ENCODE data around the gene INPP5A.

INPP5A gene

GRCh38 chr10:132582771-132583170 is 45.2 kb downstream of the INPP5A start:
- no peak overlapping the region for H3K18ac ChIP-seq (ENCODE audit: low read length)
- no peak overlapping the region for H2BK12ac ChIP-seq (ENCODE audit: low read length)
- H3K4ac ChIP-seq (ENCODE audit: low read depth, low read length), result no peak overlapping the region
- peaks cover 0 to 5% of the 10 kb centered on the region in 2 experiments for H3K4me1 ChIP-seq (ENCODE audit: control insufficient read depth in 1 of 2, insufficient read depth in 2 of 2, low read length in 2 of 2)
- no peak overlapping the region for H4K12ac ChIP-seq (ENCODE audit: low read depth, low read length)
- H3K4me2 ChIP-seq (ENCODE audit: low read length), result no peak overlapping the region
- DNase-seq, result no peak
- 100% methylated on average over 1 of the region's 5 CpGs for WGBS (ENCODE audit: extremely low coverage, insufficient coverage, insufficient read length)
- no peak overlapping the region for H3K4me3 ChIP-seq (ENCODE audit: low read depth, low read length)
- no peaks in the 10 kb centered on the region for H3K27me3 ChIP-seq (ENCODE audit: insufficient read depth, low read length)
- H3K27ac ChIP-seq (ENCODE audit: low read depth, low read length), result no peak overlapping the region
- no peak overlapping the region for H4K8ac ChIP-seq (ENCODE audit: low read depth, low read length)
- no peak overlapping the region for H4K91ac ChIP-seq (ENCODE audit: low read depth, low read length)
- H3K9ac ChIP-seq (ENCODE audit: low read length), result no peak overlapping the region
- H3K9me3 ChIP-seq (ENCODE audit: insufficient read depth, low read depth, low read length), result no peaks in the 10 kb centered on the region
- no peaks in the 10 kb centered on the region for H3K79me2 ChIP-seq (ENCODE audit: control insufficient read depth, insufficient read depth, low read length, poor library complexity)
- H2BK5ac ChIP-seq (ENCODE audit: low read depth, low read length, poor library complexity), result no peak overlapping the region
- no peak overlapping the region for H3K14ac ChIP-seq (ENCODE audit: low read length)
- H2BK120ac ChIP-seq (ENCODE audit: insufficient read depth, low read length, poor library complexity), result no peak overlapping the region
- no peak overlapping the region for H3K23ac ChIP-seq (ENCODE audit: low read length)
- H3K36me3 ChIP-seq (ENCODE audit: control insufficient read depth in 1 of 2, insufficient read depth in 2 of 2, low read length in 2 of 2), result peaks cover 2% of the 10 kb centered on the region in 2 experiments
- no peak overlapping the region for H2AK5ac ChIP-seq (ENCODE audit: low read length)
- H3K79me1 ChIP-seq (ENCODE audit: low read length), result no peaks in the 10 kb centered on the region
- H2AFZ ChIP-seq (ENCODE audit: insufficient read depth, low read length, poor library complexity), result no peak overlapping the region

- H3K9me3 ChIP-seq (ENCODE audit: insufficient read depth, low read depth, low read length), result no peaks in the 10 kb centered on the region
- no peaks in the 10 kb centered on the region for H3K79me2 ChIP-seq (ENCODE audit: control insufficient read depth, insufficient read depth, low read length, poor library complexity)
- no peak overlapping the region for H2AFZ ChIP-seq (ENCODE audit: insufficient read depth, low read length, poor library complexity)
- no peak overlapping the region for H3K27ac ChIP-seq (ENCODE audit: low read depth, low read length)
- no peaks in the 10 kb centered on the region for H3K27me3 ChIP-seq (ENCODE audit: insufficient read depth, low read length)
- no peaks in the 10 kb centered on the region for H3K79me1 ChIP-seq (ENCODE audit: low read length)
- no peak for DNase-seq
- no peak overlapping the region for H2BK120ac ChIP-seq (ENCODE audit: insufficient read depth, low read length, poor library complexity)
- no peak overlapping the region for H3K4me2 ChIP-seq (ENCODE audit: low read length)
- H3K4ac ChIP-seq (ENCODE audit: low read depth, low read length), result no peak overlapping the region
- peaks cover 0 to 7% of the 10 kb centered on the region in 2 experiments for H3K4me1 ChIP-seq (ENCODE audit: control insufficient read depth in 1 of 2, insufficient read depth in 2 of 2, low read length in 2 of 2)
- H2BK5ac ChIP-seq (ENCODE audit: low read depth, low read length, poor library complexity), result no peak overlapping the region
- no peak overlapping the region for H3K14ac ChIP-seq (ENCODE audit: low read length)
- H3K4me3 ChIP-seq (ENCODE audit: low read depth, low read length), result no peak overlapping the region
- H4K8ac ChIP-seq (ENCODE audit: low read depth, low read length), result no peak overlapping the region
- no peak overlapping the region for H3K23ac ChIP-seq (ENCODE audit: low read length)
- peaks cover 2% of the 10 kb centered on the region in 2 experiments for H3K36me3 ChIP-seq (ENCODE audit: control insufficient read depth in 1 of 2, insufficient read depth in 2 of 2, low read length in 2 of 2)
- H2BK12ac ChIP-seq (ENCODE audit: low read length), result no peak overlapping the region
- peak overlapping the region; percentile 11 for H3K18ac ChIP-seq (ENCODE audit: low read length)
- no peak overlapping the region for H4K12ac ChIP-seq (ENCODE audit: low read depth, low read length)
- H3K9ac ChIP-seq (ENCODE audit: low read length), result no peak overlapping the region
- no peak overlapping the region for H4K91ac ChIP-seq (ENCODE audit: low read depth, low read length)
- WGBS (ENCODE audit: extremely low coverage, insufficient coverage, insufficient read length), result no CpG with 5 or more reads among the region's 9 CpGs
- no peak overlapping the region for H2AK5ac ChIP-seq (ENCODE audit: low read length)
Observed at GRCh38 chr10:132583456-132583855, 45.9 kb downstream of the INPP5A start.

DNA sequence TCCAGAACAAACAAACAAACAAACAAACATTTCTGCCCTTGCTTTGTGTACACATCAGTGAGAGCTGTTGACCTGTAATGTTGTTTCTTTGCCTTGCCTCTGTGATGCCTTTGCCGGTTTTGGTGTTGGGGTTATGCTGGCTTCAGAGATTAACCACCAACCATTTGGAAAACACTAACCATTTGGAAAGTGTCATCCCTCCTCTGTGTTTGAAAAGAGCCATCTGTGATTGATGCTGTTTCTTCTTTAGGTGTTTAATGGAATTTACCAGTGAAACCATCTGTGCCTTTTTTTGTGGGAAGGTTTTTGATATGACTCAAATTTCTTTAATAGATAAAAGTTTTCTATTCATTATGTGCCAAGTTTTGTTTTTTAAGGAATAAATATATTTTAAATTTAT is 46.5 kb downstream of the INPP5A start:
- peaks cover under 1% of the 10 kb centered on the region for H3K79me2 ChIP-seq (ENCODE audit: control insufficient read depth, insufficient read depth, low read length, poor library complexity)
- no peak overlapping the region for H2AFZ ChIP-seq (ENCODE audit: insufficient read depth, low read length, poor library complexity)
- no peak overlapping the region for H4K12ac ChIP-seq (ENCODE audit: low read depth, low read length)

DNA sequence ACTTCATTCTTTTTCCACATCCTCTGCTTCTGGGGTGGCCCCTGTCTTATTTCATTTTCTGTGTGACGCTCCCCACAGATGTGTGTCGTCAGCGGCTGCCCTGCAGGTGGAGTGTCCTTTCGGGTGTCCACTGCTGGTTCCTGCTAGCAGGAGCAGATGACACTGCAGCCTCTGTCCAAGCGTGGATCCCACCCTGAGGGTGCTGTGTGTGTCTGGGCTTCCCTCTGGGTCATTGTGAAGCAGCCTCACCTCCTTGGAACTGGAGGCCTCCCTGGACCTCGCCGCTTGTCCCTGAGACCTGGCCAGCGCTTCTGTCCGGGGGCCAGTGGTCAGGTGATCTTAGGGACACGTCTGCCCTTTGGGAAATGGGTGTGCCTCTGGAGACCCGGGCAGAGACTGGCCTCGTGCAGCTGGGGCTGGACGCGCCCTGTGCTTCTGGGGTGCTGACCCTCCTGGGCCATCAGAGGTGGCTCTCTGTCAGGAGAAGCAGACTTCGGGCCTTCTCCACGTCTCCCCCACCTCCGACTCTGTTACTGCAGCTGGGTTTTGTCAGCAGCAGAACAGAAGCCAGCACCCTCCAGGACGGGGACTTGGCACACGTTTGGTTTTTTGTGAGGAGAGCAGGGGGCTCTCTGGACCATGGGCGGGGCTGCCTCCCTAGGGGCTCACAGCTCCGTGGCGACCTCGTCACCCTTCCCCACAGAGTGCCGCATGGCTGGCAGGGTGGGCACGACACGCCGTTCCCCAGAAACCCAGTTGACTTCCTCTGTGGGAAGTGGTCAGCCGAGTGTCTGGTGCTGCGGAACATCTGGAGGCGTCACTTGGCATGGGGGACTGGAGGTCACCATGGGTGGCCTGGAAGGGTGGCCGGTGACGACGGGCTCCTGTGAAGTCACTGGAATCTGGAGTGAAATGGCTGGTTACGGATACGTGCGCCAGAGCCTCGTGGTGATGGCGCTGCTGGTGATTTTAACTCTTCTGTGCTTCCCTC is 48.4 kb downstream of the INPP5A start:
- peaks cover 4% of the 10 kb centered on the region for H3K9me3 ChIP-seq (ENCODE audit: insufficient read depth, low read depth, low read length)
- no peak overlapping the region for H3K9ac ChIP-seq (ENCODE audit: low read length)
- no peak overlapping the region for H2AK5ac ChIP-seq (ENCODE audit: low read length)
- no peak overlapping the region for H2AFZ ChIP-seq (ENCODE audit: insufficient read depth, low read length, poor library complexity)
- H3K36me3 ChIP-seq (ENCODE audit: control insufficient read depth in 1 of 2, insufficient read depth in 2 of 2, low read length in 2 of 2), result peaks cover 0 to 2% of the 10 kb centered on the region in 2 experiments
- H3K23ac ChIP-seq (ENCODE audit: low read length), result no peak overlapping the region
- no peak overlapping the region for H3K4ac ChIP-seq (ENCODE audit: low read depth, low read length)
- no peak overlapping the region for H2BK12ac ChIP-seq (ENCODE audit: low read length)
- no peak overlapping the region for H2BK120ac ChIP-seq (ENCODE audit: insufficient read depth, low read length, poor library complexity)
- H3K79me2 ChIP-seq (ENCODE audit: control insufficient read depth, insufficient read depth, low read length, poor library complexity), result peaks cover 2% of the 10 kb centered on the region
- H4K12ac ChIP-seq (ENCODE audit: low read depth, low read length), result no peak overlapping the region
- no peak overlapping the region for H3K4me3 ChIP-seq (ENCODE audit: low read depth, low read length)
- no peak overlapping the region for H4K8ac ChIP-seq (ENCODE audit: low read depth, low read length)
- H3K79me1 ChIP-seq (ENCODE audit: low read length), result no peaks in the 10 kb centered on the region
- H2BK5ac ChIP-seq (ENCODE audit: low read depth, low read length, poor library complexity), result no peak overlapping the region
- no peak overlapping the region for H4K91ac ChIP-seq (ENCODE audit: low read depth, low read length)
- WGBS (ENCODE audit: extremely low coverage, insufficient coverage, insufficient read length), result no CpG with 5 or more reads among the region's 38 CpGs
- H3K4me1 ChIP-seq (ENCODE audit: control insufficient read depth in 1 of 2, insufficient read depth in 2 of 2, low read length in 2 of 2), result peaks cover 0 to 11% of the 10 kb centered on the region in 2 experiments
- no peak overlapping the region for H3K4me2 ChIP-seq (ENCODE audit: low read length)
- H3K27me3 ChIP-seq (ENCODE audit: insufficient read depth, low read length), result no peaks in the 10 kb centered on the region
- H3K18ac ChIP-seq (ENCODE audit: low read length), result no peak overlapping the region
- no peak overlapping the region for H3K14ac ChIP-seq (ENCODE audit: low read length)
- peak in 1 of 2 donors; percentile 20 for DNase-seq
- H3K27ac ChIP-seq (ENCODE audit: low read depth, low read length), result no peak overlapping the region

More for the DNA sequence above, 46.5 kb downstream of the INPP5A start:
- Histone ChIP-seq H3K9ac (ENCODE audit: low read length) (no peak overlapping the region), H3K18ac (ENCODE audit: low read length) (no peak overlapping the region), H3K4me2 (ENCODE audit: low read length) (no peak overlapping the region), H2AK5ac (ENCODE audit: low read length) (no peak overlapping the region), H3K36me3 (ENCODE audit: control insufficient read depth in 1 of 2, insufficient read depth in 2 of 2, low read length in 2 of 2) (peaks cover 2% of the 10 kb centered on the region in 2 experiments), H3K4me3 (ENCODE audit: low read depth, low read length) (no peak overlapping the region), H2BK5ac (ENCODE audit: low read depth, low read length, poor library complexity) (no peak overlapping the region), H3K27me3 (ENCODE audit: insufficient read depth, low read length) (no peaks in the 10 kb centered on the region), H3K27ac (ENCODE audit: low read depth, low read length) (no peak overlapping the region), H3K14ac (ENCODE audit: low read length) (no peak overlapping the region), H3K79me1 (ENCODE audit: low read length) (no peaks in the 10 kb centered on the region), H3K4ac (ENCODE audit: low read depth, low read length) (no peak overlapping the region), H2BK12ac (ENCODE audit: low read length) (no peak overlapping the region), H3K23ac (ENCODE audit: low read length) (no peak overlapping the region), H3K9me3 (ENCODE audit: insufficient read depth, low read depth, low read length) (peaks cover 4% of the 10 kb centered on the region), H2BK120ac (ENCODE audit: insufficient read depth, low read length, poor library complexity) (no peak overlapping the region), H4K91ac (ENCODE audit: low read depth, low read length) (no peak overlapping the region), H4K8ac (ENCODE audit: low read depth, low read length) (no peak overlapping the region), H3K4me1 (ENCODE audit: control insufficient read depth in 1 of 2, insufficient read depth in 2 of 2, low read length in 2 of 2) (peaks cover 0 to 11% of the 10 kb centered on the region in 2 experiments)
- DNase-seq, result no peak
- WGBS (ENCODE audit: extremely low coverage, insufficient coverage, insufficient read length), result no CpG with 5 or more reads among the region's 1 CpG
